ENCODE measurements around the gene DYNLT5.
"Not testable (repeated sequence)": the region's sequence is repeated elsewhere in the genome, so short reads cannot be mapped to it uniquely, and the experiment has no call there.

DYNLT5 gene

DNA sequence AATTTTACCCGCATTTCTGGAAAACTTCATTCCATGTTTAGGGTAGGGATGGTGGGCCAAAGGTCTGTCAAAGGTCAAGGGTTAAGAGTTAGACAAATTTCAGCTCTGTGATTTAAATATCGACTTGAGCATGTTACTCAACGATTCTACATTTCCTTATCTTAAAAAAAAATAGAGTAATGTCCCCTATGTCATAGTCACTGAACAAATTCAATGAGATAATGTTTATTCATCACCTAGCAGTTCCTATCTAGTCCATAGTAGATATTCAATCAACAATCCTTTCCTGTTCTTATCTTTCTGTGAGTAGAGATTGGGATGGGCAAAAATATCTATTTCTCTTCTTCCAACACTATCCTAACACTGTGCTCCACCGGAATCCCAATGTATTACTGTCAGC, 1.1 kb upstream of the DYNLT5 start:
- no peak for DNase-seq

DNA sequence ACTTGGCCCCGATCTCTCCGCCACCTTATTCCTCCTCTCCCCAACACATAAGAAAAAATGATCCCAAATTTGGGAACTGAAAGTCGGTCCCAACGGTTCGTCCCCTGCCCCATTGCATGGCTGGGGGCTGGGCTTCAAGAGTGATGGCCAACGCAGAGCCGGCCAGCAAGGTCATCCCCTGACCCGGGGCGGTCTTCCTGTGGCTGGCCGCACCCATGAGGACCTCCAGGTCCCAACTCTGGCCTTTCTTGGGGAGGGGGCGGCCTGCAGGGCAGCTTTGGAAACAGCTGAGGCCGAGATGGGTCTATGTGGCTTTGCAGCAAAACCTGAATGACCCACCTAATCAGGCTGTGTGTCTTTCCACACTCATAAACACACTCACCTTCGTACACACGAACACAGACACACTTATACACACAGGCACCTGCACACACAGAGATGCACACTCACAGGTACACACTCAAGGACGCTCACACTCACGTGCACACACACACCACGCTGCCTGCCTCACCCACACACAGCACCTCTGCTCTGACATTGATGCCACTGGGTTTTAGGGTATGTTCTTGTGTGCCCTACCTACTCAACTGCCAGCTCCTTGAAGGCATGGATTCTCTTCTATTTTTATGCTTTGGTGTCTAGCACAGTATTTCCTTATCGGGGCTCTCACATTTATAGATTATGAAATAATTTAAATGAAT, 562 bp downstream of the DYNLT5 start:
- no peak for DNase-seq

DNA sequence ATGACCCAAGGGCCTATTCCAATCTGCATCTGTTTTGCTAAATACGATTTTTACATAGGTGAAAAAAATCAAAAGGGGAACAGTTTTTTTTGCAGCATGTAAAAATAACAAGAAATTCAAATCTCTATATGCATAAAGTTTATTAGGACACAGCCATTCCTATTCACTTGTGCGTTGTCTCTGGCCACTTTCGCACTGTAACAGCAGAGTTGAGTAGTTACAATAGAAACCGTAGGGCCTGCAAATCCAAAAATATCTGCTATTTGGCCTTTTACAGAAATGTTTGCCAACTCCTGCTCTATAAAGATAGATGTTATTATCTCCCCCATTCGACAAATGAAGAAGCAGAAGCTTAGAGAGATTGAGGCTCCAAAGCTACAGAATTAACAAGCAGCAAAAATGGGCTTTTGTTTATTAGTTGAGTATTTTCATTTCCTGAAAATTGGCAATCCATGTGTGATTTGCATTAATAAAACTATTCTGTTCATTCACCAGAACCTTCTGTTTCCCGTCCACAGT, 5.5 kb downstream of the DYNLT5 start:
- no peak for DNase-seq

DNA sequence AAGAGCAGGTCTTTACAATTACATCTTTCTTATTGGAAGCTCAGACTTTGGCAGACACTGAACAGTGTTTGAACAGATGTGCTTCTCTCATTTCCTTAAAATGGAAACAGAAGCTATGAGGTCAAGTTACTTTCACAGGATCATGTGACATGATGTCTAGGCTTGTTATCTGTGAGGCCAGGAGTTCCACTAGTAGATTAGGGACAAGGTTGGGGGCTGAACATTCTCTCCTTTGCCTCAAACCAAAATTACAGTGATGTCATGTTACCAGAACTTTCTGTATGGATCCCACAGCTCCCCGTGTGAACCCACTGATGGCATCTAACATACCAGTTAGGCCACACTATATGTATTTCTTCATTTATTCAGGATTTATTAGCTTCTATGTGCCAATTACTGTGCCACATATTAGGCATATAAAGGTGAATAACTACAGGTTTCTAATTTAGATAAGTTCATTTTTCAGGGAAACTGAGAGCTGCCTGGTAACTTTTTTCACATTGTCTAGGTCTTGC, 6.0 kb downstream of the DYNLT5 start:
- no peak for DNase-seq

DNA sequence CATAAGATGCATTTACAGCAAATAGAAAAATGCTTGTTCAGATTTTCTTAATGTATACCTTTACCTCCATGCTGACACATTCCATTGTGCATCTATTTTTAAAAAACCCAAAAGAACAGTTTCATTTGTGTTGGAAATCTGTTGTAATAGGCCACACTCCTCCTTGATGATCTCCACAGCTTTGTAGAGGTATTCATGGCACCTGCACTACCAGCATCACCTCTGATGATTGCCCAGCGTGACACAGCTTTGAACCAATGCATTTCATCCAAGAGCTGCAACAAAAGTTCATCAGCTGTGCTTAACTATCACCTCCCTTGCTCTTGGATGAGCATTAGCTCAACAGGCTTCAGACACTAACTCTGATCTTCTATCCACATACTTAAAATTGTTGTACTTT, 8.2 kb downstream of the DYNLT5 start:
- no peak for DNase-seq

DNA sequence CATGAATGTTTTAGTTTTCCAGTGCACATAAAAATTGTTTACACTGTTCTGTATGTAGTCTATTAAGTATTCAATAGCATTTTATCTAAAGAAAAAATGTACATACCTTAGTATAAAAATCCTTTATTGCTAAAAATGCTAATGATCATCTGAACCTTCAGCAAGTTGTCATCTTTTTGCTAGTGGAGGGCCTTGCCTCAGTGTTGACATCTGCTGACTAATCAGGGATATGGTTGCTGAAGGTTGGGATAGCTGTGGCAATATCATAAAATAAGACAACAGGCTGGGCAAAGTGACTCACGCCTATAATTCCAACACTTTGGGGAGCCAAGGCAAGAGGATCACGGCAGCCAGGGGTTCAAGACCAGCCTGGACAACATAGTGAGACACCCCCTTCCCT, 9.0 kb downstream of the DYNLT5 start:
- DNase-seq: no peak

DNA sequence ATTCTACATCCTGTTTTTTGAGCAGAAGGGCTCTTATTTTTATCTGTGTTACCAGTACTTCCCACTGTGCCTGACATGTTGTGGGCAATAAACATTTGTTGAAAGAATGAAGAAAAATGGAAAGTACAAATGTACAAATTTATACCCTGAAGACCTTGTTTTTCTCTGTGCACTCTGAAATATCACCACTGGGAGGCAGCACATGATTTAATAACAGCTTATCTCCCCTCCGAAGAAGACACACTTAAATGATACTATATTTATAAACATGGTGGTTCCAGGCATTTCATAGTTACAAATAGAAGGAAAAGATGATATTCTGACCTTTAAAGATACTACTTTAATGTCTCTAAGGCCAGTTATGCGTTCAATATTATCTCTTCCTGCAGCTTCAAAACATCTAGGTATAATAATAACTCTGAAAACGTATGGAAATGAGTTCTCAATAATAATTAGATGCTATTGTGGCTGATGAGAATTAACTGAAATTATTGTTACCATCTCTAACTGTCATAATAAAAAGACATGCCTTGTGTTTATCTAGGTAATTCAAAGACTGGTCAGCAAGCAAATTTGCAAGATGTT, 12.8 kb downstream of the DYNLT5 start:
- peak in 4 of 5 donors; percentile 10 to 56 (median 36) for DNase-seq

DNA sequence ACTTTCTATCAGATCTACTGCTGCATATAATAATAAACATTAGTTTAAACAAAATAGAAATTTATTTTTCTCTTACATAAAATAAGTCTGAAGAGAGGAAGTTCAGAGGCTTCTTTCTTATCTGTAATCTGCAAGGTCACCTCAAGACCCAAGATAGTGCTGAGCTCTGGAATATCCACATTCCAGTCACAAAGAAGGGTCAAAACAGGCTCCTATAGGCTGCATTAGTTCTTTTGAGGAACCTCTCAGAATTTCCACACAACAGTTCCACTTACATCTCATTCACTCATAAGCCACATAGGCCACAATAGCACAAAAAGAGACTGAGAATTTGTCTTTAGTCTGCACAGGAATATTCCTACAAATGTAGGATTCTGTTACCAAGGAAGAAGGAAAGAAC, 15.4 kb downstream of the DYNLT5 start:
- no peak for DNase-seq

DNA sequence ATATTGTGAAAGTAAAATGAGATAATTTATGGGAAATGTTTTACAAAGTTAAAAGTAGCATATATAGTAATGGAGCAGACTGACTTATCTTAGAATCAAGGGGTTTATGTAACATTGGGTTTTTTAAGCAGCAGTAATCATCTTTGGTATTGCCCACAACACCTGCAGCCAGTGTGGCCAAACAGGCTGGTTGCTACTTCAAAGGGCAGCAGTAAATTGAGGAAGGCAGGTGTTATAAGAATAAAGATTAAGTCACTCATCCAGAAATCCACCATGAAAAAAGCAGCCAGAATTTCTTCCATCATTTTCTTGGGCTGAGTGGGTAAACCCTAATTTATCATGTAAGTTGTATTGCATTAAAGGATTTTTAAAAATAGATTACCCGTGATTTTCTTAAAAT, 16.7 kb downstream of the DYNLT5 start:
- no peak for DNase-seq

DNA sequence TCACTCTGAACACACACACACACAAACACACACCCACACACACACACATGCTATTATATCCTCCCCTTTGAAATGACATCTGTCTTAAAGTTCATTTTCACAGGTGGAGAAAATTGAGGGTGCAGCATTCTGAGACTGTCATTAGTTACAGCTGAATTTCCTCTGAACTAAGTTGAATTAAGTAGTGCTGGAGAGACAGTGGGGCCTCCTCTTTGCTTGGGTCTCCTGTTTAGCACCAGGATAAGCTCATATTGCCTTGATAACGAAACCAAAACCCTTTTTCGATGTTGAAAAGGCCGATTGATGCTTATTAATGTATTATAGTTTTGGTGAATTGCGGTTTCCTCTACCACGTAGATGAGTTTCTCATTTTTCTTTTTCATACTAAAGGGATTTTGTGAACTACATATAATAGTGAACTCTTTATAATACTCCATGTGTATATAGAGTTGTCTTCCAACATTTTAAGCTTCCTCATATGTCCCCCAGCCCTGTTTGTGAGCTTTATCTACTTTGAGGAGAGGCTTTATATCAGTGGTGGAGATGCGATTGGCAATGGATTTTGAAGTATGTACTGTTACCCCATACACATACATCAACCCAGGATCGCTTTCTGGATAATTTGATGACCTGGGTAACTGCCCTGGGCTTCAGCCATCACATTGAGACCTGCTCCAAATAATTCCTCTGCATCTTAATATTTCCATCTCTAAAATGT, 17.4 kb downstream of the DYNLT5 start:
- DNase-seq: peak in 2 of 5 donors; percentile 8 to 56

DNA sequence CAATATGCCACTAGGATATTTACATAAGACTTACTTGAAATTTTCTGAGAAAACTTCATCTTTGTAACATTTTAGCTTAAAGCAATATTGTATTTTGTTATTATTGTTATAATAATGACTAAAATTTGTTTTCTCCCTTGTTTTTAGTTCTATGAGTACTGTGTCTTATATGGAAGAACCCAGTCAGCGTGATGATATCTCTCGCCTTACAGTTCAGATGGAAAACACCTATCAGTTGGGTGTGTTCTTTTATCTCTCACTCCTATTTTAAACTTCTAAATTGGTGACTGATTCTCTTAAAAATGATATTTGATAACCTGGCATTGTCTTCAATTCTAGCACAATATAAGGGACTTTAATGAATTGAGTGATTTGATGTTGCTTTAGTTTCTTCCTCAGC, 18.0 kb downstream of the DYNLT5 start:
- no peak for DNase-seq

DNA sequence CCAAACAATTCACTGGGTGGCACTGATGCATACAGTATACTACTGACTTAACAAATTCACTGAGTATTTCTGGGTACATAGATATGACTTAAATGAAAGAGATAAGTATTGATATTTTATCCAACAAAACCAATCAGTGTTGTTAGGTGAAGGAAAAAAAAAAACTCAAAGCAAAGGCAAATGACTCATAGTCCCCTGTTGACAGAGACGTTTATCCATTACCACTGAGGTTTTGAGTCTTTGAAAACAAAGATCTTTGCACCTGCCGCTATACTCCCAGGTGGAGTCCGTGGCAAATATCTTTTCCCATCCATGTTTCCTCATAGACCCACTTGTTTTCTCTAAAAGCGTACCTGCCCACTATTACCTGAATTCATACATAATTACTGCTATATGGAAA, 18.4 kb downstream of the DYNLT5 start:
- DNase-seq: no peak

DNA sequence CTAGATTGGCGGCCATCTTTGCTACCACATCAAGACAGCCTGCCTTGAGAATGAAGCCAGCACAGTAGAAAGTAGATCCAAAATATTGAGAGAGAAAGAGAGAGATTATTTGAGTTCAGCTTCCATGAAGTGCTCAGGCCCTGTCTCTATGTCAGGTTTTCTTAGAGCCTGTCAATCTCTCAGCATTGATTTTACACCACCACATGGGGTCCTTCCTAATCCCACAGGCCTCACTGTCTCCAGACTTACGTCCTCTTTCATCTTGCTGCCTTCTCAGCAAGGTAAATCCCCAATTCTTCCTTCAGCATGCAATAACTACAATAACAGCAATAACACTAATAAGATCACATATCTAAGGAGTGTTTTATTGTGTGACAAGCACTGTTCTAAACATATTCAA, 21.0 kb downstream of the DYNLT5 start:
- no peak for DNase-seq

DNA sequence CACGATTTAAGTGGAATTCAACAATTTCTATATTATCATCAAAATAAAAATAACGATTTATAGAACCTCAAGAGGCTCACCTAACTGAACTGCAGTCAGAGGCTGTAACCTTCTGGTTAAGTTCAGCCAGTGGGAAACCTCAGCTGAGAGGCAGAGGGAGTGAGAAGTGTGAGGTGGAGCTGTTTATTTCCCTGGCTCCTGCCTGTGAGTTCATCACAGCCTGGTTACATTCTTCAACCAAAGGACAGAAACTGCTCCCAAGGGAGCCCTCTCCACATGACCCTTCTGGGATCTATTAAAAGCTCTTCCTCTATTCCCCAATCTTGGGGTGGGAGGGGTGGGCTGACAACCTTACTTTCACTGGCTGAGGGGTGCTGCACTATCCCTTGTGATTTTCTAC, 22.2 kb downstream of the DYNLT5 start:
- DNase-seq: no peak

DNA sequence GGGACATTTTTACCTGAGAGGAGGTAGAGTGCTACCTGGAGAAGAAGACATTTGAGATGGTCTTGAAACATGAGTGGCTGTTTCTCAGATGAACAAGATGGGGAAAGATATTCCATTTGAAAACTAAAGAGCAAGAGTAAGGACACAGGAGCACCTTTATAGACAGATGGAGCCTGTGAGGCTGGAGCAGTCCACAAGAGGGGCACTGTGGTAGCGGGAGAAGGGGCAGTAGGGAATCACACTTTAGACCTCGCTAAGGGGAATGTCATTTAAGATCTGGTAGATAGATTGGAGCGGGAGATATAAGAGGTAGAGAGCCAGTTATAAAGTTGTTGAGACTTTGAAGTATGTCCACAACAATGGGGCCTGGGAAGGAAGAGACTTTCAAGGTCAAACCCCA, 23.4 kb downstream of the DYNLT5 start:
- no peak for DNase-seq

DNA sequence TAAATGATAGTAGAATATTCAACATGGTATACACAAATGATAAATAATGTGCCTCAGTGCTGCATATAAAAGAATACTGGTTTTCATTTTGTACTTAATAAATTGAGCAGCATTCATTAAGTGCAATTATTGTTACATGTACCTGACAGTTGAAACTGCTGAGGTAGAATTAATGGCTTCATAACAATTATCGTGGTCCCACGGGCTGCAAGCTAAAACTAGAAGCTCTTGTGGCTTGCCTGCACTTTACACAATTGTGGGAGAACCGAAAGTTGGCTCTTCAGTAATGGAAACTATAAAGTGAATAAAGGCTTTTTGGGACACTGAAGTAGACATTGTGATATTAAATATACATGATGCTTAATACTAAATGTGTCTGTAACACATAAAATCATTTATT, 25.6 kb downstream of the DYNLT5 start:
- DNase-seq: no peak

DNA sequence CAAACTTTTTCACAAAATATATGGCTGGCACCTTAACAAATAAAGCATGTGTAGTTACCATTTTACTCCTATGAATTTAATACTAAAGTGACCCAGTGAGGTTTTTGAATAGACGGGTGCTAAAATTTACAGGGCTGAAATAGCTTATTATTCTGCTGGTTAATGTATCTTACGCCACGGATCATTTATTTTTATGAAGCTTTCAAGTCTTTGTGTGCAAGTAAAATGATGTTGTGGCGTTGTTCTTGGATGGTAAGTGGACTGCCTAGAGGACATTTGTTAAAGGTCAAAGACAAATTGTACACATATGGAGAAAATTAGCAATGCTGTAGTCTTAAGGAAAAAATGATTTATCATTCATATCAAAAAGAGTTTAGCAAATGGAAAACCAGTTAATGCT, 26.0 kb downstream of the DYNLT5 start:
- no peak for DNase-seq

DNA sequence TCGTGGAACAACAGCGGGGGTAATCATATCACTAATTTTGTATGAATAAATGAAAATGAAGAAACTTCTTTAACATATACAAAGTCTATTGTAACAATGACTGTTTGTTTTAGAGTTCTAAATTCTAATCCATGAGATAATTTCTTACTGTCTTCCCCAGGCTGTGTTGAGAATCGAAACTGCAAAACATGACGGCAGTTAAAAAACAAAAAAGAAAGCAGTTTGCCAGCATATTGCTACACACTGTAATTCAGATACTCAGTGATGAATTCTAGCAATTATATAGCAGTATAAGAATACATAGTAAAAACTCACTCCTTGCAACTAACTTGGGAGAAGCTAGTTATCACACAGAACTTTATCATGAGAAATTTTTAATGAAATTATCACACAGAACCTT, 26.7 kb downstream of the DYNLT5 start:
- DNase-seq: no peak

DNA sequence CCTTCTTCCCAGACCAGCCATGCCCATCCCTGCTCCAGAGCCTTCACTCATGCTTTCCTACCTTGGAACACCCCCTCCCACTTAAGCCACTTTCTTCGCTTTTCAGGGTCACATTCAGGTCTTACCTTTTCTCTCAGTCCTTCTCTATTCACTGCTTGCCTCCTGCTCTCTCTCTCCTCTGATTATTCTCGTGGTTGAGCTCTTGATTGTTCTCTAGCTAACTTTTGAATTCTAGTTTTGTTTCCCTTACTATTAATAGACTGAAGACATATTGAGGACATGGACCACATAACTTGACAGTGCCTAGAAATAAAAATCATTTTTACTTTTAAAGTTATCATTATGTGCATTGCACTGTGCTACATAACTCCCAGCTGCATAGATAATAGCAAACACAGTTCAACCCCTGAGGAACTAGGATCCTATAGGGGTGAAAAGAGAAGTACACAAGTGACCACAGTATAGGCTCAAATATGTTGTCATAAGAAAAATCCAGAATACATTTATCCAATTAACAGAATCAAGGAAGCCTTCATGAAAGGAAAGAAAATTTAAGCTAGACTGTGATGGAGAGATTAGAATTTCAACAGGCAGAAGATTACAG, 27.3 kb downstream of the DYNLT5 start:
- DNase-seq: no peak

DNA sequence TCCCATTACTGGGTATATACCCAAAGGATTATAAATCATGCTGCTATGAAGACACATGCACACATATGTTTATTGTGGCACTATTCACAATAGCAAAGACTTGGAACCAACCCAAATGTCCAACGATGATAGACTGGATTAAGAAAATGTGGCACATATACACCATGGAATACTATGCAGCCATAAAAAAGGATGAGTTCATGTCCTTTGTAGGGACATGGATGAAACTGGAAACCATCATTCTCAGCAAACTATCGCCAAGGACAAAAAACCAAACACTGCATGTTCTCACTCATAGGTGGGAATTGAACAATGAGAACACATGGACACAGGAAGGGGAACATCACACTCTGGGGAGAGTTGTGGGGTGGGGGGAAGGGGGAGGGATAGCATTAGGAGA, 33.5 kb downstream of the DYNLT5 start:
- not testable (repeated sequence) for DNase-seq

DNA sequence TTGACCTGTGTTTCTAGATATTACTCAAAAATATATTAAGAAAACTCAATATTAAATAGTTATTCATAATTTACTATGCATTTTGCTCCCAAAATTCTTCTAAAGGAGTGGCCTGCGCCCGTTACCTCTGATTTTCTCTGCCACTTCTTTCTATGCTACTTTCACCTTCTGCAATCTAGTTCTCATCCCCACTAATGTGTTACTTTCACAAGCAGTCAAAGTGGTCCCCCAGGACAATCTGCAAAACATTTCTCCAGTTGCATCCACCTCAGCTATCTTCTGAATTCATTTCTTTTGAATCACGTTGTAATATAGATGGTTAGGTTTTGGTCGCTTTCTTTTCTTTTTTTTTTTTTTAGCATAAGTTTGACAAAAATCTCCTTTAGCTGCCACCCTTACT, 35.4 kb downstream of the DYNLT5 start:
- DNase-seq: no peak

DNA sequence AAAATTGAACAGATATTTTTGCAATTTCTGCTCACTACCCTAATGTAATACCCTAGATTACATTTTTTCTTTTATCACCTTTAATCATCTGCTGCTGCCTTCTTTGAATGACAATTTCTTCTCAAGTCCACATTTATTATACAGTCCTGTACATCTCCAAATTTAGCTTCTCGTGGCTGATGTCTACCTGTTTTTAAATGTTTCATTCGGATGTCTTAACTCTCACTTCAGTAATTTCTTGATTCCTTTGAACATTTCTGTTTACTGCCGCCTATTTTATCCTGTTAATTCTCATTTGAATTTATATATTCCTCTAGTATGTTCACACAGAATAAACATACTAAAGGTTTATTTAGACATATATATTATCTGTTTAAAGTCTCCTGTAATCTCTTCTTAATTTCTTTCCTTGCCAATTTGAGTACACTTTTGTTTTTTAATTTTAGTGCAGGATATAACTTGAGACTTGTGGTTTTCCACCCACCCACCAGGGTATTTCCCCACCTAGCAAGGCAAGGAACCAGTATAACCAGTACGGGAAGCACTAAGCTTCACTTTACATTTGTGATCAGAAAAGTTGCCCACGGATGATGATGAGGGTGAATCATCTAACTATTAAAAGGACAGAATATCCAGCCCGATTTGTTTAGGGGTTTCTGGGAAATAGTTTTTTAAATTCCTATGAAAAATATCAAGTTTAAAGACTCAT, 36.1 kb downstream of the DYNLT5 start:
- DNase-seq: peak in 3 of 5 donors; percentile 4 to 37 (median 7)

Measured in T-helper 1 cell (primary cell).